RWPE2 (cell line): ENCODE results near the gene CDH4.

ENCODE experiments used
- ATAC-seq: fragments of 200-7000 bp; cut with Tn5 transposase; 3 replicates; pipeline ENCODE4 v1.9.1; 2021; ENCODE audit warnings: low read depth
- DNase-seq: peaks from one replicate; pipeline ENCODE4 v3.0.0-alpha.2; 2020; ENCODE audit warnings: low spot score
- H3K27ac ChIP-seq: fragments of 450-650 bp; 2 replicates; pipeline ENCODE4 v1.5.1; 2017; ENCODE audit warnings: mild to moderate bottlenecking; ENCODE audit not compliant: poor library complexity, severe bottlenecking
- H3K27me3 ChIP-seq: fragments of 250-450 bp; sonication (Bioruptor Pico); 2 replicates; pipeline ENCODE4 v1.5.1; 2021; ENCODE audit warnings: mild to moderate bottlenecking, moderate library complexity; ENCODE audit not compliant: insufficient read depth, poor library complexity, severe bottlenecking
- H3K36me3 ChIP-seq: fragments of 250-450 bp; sonication (Bioruptor Pico); 2 replicates; pipeline ENCODE4 v1.5.1; 2020; ENCODE audit warnings: low read depth, mild to moderate bottlenecking, moderate library complexity
- H3K4me1 ChIP-seq: fragments of 250-450 bp; sonication (Bioruptor Pico); 2 replicates; pipeline ENCODE4 v1.5.1; 2021; ENCODE audit warnings: mild to moderate bottlenecking, moderate library complexity; ENCODE audit not compliant: insufficient read depth, poor library complexity, severe bottlenecking
- H3K4me3 ChIP-seq: fragments of 250-450 bp; sonication (Bioruptor Pico); 2 replicates; pipeline ENCODE4 v1.5.1; 2021; ENCODE audit warnings: mild to moderate bottlenecking, moderate library complexity; ENCODE audit not compliant: severe bottlenecking
- H3K9me3 ChIP-seq: fragments of 250-450 bp; sonication (Bioruptor Pico); 2 replicates; pipeline ENCODE4 v1.5.1; 2021; ENCODE audit warnings: mild to moderate bottlenecking, moderate library complexity; ENCODE audit not compliant: severe bottlenecking
- TF ChIP-seq, protein P1 (sequence below): fragments of 450-650 bp; IDR thresholded peaks from one replicate; pipeline ENCODE4 v1.5.1; 2017; ENCODE audit warnings: mild to moderate bottlenecking, moderate library complexity; ENCODE audit not compliant: poor library complexity, severe bottlenecking

Gene CDH4

DNA sequence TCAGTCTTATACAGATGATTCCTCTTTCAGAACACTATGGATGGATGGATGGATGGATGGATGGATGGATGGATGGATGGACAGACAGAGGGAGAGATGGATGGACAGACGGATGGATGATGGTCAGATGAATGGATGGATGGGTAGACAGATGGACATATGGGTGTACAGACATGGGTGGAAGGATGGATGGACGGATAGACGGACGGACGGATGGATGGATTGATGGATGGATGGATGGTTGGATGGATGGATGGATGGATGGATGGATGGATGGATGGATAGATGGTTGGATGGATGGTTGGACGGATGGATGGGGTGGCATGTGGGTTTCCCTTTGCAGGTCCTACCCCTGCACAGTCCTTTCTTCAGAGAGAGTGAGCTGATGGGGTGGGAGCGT is 320.7 kb downstream of the CDH4 start:
- DNase-seq (no peak), ATAC-seq (no peak)
- H3K36me3 ChIP-seq, result no peaks in the 10 kb centered on the region
- no peaks in the 10 kb centered on the region for H3K27me3 ChIP-seq
- TF ChIP-seq, protein P1, sequence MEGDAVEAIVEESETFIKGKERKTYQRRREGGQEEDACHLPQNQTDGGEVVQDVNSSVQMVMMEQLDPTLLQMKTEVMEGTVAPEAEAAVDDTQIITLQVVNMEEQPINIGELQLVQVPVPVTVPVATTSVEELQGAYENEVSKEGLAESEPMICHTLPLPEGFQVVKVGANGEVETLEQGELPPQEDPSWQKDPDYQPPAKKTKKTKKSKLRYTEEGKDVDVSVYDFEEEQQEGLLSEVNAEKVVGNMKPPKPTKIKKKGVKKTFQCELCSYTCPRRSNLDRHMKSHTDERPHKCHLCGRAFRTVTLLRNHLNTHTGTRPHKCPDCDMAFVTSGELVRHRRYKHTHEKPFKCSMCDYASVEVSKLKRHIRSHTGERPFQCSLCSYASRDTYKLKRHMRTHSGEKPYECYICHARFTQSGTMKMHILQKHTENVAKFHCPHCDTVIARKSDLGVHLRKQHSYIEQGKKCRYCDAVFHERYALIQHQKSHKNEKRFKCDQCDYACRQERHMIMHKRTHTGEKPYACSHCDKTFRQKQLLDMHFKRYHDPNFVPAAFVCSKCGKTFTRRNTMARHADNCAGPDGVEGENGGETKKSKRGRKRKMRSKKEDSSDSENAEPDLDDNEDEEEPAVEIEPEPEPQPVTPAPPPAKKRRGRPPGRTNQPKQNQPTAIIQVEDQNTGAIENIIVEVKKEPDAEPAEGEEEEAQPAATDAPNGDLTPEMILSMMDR, result no peak
- H3K4me3 ChIP-seq, result no peak overlapping the region
- no peak overlapping the region for H3K27ac ChIP-seq
- no peaks in the 10 kb centered on the region for H3K9me3 ChIP-seq
- H3K4me1 ChIP-seq, result peaks cover 13% of the 10 kb centered on the region

DNA sequence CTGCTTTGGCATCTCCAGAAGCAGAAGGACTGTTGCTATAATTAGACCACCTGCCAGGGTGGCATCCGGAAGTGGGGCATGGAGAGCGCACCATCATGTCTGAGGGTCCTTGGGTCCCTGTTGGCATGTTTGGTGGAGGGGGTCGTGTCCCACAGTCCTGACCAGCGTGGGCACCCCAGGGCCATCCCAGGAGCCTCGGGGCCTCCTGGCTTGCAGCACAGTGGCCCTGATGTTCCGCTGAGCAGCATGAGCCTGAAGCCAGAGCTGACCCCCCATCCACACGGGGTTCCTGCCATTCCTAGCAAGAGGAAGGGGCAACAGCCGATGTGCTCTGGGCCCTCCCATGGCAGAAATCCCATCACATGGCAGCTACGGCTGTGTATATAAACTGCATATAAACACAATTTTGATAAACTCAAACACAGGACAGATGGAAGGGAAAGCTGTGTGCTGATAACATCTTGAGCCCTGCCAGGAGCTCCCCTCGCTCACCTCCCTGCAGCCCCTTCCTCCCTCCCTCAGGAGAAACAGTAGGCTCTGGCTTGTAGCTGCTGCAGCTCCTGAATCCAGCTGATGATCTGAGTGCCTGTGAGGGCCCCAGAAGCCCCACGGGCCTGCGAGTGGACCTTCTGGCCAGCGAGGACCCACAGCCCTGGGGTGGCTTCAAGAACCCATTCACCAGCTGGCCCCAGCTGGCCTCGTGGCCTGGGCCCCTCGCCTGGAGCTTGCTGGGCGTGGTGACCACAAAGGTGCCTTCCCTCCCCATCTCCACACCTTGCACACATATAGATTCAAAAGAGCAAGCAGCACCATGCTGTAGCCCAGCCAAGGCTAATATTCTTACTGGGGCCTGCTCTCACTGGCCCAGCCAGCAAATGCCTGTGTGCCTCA is 321.6 kb downstream of the CDH4 start:
- TF ChIP-seq, protein P1, result no peak
- DNase-seq, result no peak

DNA sequence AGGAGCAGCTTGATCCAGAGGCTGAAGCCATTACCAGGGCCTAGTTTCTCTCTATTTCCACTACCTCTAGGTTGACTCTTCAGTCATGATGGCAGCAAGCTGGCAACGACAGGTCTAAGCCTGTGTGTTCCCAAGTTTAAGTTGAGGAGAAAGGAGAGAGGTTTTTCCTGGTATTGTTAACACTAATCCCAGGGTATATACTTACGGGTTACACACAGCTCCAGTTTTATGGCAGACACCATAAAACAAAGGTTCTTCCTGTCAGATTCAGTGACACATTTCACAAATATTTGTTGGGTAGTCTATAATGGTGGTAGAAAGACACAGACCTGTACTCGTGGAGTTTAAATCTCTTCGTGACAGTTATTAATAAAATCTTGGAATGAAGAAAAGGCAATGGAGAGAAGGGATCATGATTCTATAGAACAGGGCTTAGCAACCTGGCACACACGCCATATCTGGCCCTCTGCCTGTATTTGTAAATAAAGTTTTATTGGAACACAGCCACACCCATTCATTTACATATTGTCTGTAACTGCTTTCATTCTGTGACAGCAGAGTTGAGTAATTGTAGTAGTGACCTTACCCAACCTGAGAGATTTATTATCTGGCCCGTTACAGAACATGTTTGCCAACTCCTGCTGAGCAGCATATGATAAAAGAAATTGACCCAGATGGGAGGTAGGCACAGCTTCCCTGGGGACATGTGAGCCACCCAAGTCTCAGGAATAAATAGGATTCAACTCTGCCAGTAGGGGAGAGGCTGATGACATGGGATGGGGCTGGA is 323.3 kb downstream of the CDH4 start:
- Histone ChIP-seq H3K4me1 (peaks cover 13% of the 10 kb centered on the region), H3K27ac (peak overlapping the region; percentile 57), H3K27me3 (no peaks in the 10 kb centered on the region), H3K9me3 (no peaks in the 10 kb centered on the region), H3K4me3 (no peak overlapping the region), H3K36me3 (no peaks in the 10 kb centered on the region)
- peak; percentile 72 for ATAC-seq
- TF ChIP-seq, protein P1, result no peak
- DNase-seq, result no peak

More for the DNA sequence above, 321.6 kb downstream of the CDH4 start:
- ATAC-seq, result no peak
- H3K36me3 ChIP-seq, result no peaks in the 10 kb centered on the region
- H3K4me1 ChIP-seq, result peaks cover 13% of the 10 kb centered on the region
- no peaks in the 10 kb centered on the region for H3K27me3 ChIP-seq
- no peak overlapping the region for H3K27ac ChIP-seq
- no peaks in the 10 kb centered on the region for H3K9me3 ChIP-seq
- no peak overlapping the region for H3K4me3 ChIP-seq

DNA sequence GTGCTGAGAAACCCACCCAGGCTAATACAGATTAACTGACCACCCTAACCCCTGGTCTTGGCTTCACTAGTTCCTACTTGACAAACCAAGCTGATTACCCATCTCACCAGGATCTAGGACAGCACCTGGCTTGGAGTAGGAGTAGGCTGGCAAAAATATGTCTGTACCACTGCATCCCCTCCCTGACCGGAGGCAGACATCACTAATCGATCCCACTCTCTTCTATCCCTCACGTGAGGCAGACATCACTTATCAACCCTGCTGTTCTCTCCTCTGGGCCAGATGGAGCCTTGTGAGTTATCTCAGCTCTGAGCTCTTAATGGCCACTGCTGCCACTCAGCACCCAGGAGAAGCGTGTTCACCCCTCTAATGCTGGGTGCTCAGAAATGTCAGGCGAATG is 324.3 kb downstream of the CDH4 start:
- Histone ChIP-seq H3K9me3 (no peaks in the 10 kb centered on the region), H3K27me3 (no peaks in the 10 kb centered on the region), H3K27ac (no peak overlapping the region), H3K4me1 (peaks cover 13% of the 10 kb centered on the region), H3K4me3 (no peak overlapping the region), H3K36me3 (no peaks in the 10 kb centered on the region)
- DNase-seq (no peak), ATAC-seq (no peak)
- TF ChIP-seq, protein P1, result no peak
